ENCODE data around the gene BORCS8.

BORCS8 gene

GRCh38 chr19:19193926-19194325, 2.0 kb upstream of the BORCS8 start:
- H3K4me3 ChIP-seq (ENCODE audit: low read depth, low read length), result peak overlapping the region; percentile 99; the same call in 1 of the 2 replicates
- TF ChIP-seq CTCF (IDR thresholded peaks at IDR 0.05; ENCODE audit: low read depth, low read length), result no peak

GRCh38 chr19:19192910-19193423, 1.0 kb upstream of the BORCS8 start:
- no peak for TF ChIP-seq CTCF (IDR thresholded peaks at IDR 0.05; ENCODE audit: low read depth, low read length)
- peak overlapping the region; percentile 99 for H3K4me3 ChIP-seq (ENCODE audit: low read depth, low read length)

- H3K4me3 ChIP-seq (ENCODE audit: low read depth, low read length), result peak overlapping the region; percentile 99
- no peak for TF ChIP-seq CTCF (IDR thresholded peaks at IDR 0.05; ENCODE audit: low read depth, low read length)
Observed at GRCh38 chr19:19191768-19192077, 229 bp downstream of the BORCS8 start.

GRCh38 chr19:19186742-19187141, 5.2 kb downstream of the BORCS8 start:
- no peak for TF ChIP-seq CTCF (IDR thresholded peaks at IDR 0.05; ENCODE audit: low read depth, low read length)
- H3K4me3 ChIP-seq (ENCODE audit: low read depth, low read length), result no peak overlapping the region

GRCh38 chr19:19185853-19186740, 5.9 kb downstream of the BORCS8 start:
- peak; percentile 66 for TF ChIP-seq CTCF (IDR thresholded peaks at IDR 0.05; ENCODE audit: low read depth, low read length)
- no peak overlapping the region for H3K4me3 ChIP-seq (ENCODE audit: low read depth, low read length)

GRCh38 chr19:19181488-19181998, 10.4 kb downstream of the BORCS8 start:
- no peak overlapping the region for H3K4me3 ChIP-seq (ENCODE audit: low read depth, low read length)
- no peak for TF ChIP-seq CTCF (IDR thresholded peaks at IDR 0.05; ENCODE audit: low read depth, low read length)

Data from WI38 (cell line).